ENCODE data around the gene EFHC2.

- TF ChIP-seq CTCF (IDR thresholded peaks at IDR 0.05; ENCODE audit: low read depth, low read length) (no peak), EZH2phosphoT487 (IDR thresholded peaks at IDR 0.05; ENCODE audit: low read depth) (no peak)
Measured at GRCh38 chrX:44342866-44343265, 606 bp downstream of the EFHC2 start.
